ENCODE data around the gene NAP1L4.

- TF ChIP-seq CTCF (IDR thresholded peaks at IDR 0.05) (no peak), POLR2A (IDR thresholded peaks at IDR 0.05) (no peak)
Measured at GRCh38 chr11:2995031-2995561, 3.0 kb upstream of the NAP1L4 start.

Measured in right lobe of liver (tissue), 4 donors.